ENCODE data around the gene E4F1. TPM values are rescaled to one million over a fixed set of nuclear protein-coding genes. Genes with fewer than 3 reads are reported as not detected.

E4F1 gene
- total and polyA plus RNA-seq, 9 of the 15 experiments (the other 6 are each of a cell fraction or from before 2014, with no cell fraction given) = 0.48 to 94.9 (median 20.4) TPM

GRCh38 chr16:2236337-2237101 lies 13.1 kb downstream of the E4F1 start, which contains the start of gene DNASE1L2 (continued):
- TF ChIP-seq, protein P1, sequence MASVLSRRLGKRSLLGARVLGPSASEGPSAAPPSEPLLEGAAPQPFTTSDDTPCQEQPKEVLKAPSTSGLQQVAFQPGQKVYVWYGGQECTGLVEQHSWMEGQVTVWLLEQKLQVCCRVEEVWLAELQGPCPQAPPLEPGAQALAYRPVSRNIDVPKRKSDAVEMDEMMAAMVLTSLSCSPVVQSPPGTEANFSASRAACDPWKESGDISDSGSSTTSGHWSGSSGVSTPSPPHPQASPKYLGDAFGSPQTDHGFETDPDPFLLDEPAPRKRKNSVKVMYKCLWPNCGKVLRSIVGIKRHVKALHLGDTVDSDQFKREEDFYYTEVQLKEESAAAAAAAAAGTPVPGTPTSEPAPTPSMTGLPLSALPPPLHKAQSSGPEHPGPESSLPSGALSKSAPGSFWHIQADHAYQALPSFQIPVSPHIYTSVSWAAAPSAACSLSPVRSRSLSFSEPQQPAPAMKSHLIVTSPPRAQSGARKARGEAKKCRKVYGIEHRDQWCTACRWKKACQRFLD (CRISPR knock-in tag; IDR thresholded peaks at IDR 0.05) = no peak
- TF ChIP-seq ZZZ3 (IDR thresholded peaks at IDR 0.05) (no peak), ZNF316 (IDR thresholded peaks at IDR 0.05) (no peak), CBX8 (IDR thresholded peaks at IDR 0.05; ENCODE audit: borderline replicate concordance, extremely low read depth, low read depth, low read length, poor library complexity, severe bottlenecking) (no peak), ZNF282 (CRISPR knock-in tag; IDR thresholded peaks at IDR 0.05) (0 out of 2 replicates have a peak, but pooled peaks have one; percentile 32), PYGO2 (tag; IDR thresholded peaks at IDR 0.05) (no peak), RBFOX2 (IDR thresholded peaks at IDR 0.05; ENCODE audit: low read depth, low read length) (peak; percentile 42; the same call in 1 of the 2 replicates), COPS2 (conservative IDR thresholded peaks at IDR 0.05) (no peak), CBX1 (IDR thresholded peaks at IDR 0.05; ENCODE audit: low read depth) (peak; percentile 66; the same call in 1 of the 2 replicates), RAD51 (IDR thresholded peaks at IDR 0.05; ENCODE audit: borderline replicate concordance, low read depth) (no peak), PHB (CRISPR knock-in tag; IDR thresholded peaks at IDR 0.05) (no peak), HDAC6 (IDR thresholded peaks at IDR 0.05; ENCODE audit: low read depth, low read length) (no peak), SFPQ (IDR thresholded peaks at IDR 0.05; ENCODE audit: low read depth, low read length) (no peak)
- TF ChIP-seq, protein P2, sequence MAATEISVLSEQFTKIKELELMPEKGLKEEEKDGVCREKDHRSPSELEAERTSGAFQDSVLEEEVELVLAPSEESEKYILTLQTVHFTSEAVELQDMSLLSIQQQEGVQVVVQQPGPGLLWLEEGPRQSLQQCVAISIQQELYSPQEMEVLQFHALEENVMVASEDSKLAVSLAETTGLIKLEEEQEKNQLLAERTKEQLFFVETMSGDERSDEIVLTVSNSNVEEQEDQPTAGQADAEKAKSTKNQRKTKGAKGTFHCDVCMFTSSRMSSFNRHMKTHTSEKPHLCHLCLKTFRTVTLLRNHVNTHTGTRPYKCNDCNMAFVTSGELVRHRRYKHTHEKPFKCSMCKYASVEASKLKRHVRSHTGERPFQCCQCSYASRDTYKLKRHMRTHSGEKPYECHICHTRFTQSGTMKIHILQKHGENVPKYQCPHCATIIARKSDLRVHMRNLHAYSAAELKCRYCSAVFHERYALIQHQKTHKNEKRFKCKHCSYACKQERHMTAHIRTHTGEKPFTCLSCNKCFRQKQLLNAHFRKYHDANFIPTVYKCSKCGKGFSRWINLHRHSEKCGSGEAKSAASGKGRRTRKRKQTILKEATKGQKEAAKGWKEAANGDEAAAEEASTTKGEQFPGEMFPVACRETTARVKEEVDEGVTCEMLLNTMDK (IDR thresholded peaks at IDR 0.05; ENCODE audit: borderline replicate concordance, insufficient read depth, low read depth, low read length, poor library complexity, severe bottlenecking) = no peak
- TF ChIP-seq, protein P3, sequence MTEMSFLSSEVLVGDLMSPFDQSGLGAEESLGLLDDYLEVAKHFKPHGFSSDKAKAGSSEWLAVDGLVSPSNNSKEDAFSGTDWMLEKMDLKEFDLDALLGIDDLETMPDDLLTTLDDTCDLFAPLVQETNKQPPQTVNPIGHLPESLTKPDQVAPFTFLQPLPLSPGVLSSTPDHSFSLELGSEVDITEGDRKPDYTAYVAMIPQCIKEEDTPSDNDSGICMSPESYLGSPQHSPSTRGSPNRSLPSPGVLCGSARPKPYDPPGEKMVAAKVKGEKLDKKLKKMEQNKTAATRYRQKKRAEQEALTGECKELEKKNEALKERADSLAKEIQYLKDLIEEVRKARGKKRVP (CRISPR knock-in tag; IDR thresholded peaks at IDR 0.05) = no peak
- TF ChIP-seq, protein P4, sequence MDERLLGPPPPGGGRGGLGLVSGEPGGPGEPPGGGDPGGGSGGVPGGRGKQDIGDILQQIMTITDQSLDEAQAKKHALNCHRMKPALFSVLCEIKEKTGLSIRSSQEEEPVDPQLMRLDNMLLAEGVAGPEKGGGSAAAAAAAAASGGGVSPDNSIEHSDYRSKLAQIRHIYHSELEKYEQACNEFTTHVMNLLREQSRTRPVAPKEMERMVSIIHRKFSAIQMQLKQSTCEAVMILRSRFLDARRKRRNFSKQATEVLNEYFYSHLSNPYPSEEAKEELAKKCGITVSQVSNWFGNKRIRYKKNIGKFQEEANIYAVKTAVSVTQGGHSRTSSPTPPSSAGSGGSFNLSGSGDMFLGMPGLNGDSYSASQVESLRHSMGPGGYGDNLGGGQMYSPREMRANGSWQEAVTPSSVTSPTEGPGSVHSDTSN (CRISPR knock-in tag; IDR thresholded peaks at IDR 0.05; ENCODE audit: low read depth) = no peak
- TF ChIP-seq, protein P4 (tag; conservative IDR thresholded peaks at IDR 0.05; ENCODE audit: low read depth) = no peak

Measured in K562 (cell line).